ENCODE measurements around the gene FOXO1. TPM values are rescaled to one million over a fixed set of nuclear protein-coding genes. Genes with fewer than 3 reads are reported as not detected.

Gene FOXO1
- total and polyA plus RNA-seq, 9 of the 15 experiments (the other 6 are each of a cell fraction or from before 2014, with no cell fraction given) = 0.04 to 0.73 (median 0.20) TPM

- no peaks in the 10 kb centered on the region for H3K9me1 ChIP-seq (ENCODE audit: control insufficient read depth, insufficient read depth, low read length)
- H2AFZ ChIP-seq (ENCODE audit: low read depth, low read length) = no peak overlapping the region
- BruUV-seq (replicated peaks) = no TSS peak
- 0% methylated on average over 8 of the region's 8 CpGs for WGBS (ENCODE audit: insufficient coverage, low coverage, missing lambda C conversion rate)
- no peak overlapping the region for H3K4me3 ChIP-seq
- H3K27ac ChIP-seq (ENCODE audit: extremely low read depth, low read depth, low read length) = no peak overlapping the region
- intact Hi-C loops (cut with micrococcal nuclease) = no loop called here
- no peaks in the 10 kb centered on the region for H3K79me2 ChIP-seq (ENCODE audit: control insufficient read depth, insufficient read depth, low read length)
- FAIRE-seq (no peak), DNase-seq (ENCODE audit: extremely low read depth in 1 of 4, low spot score in 3 of 4) (no peak), ATAC-seq (no peak)
- H3K4me2 ChIP-seq (ENCODE audit: insufficient read depth, low read length) = no peak overlapping the region
- ChIA-PET CTCF (ENCODE audit: low intra/inter-chr PET ratio) (no interaction called here), POLR2A (no interaction called here)
- no peaks in the 10 kb centered on the region for H3K4me1 ChIP-seq (replicated peaks in 1 of 2; ENCODE audit: control insufficient read depth in 2 of 2, insufficient read depth in 2 of 2, low read length in 2 of 2)
- no peak for TF ChIP-seq CEBPZ (IDR thresholded peaks at IDR 0.05; ENCODE audit: borderline replicate concordance, low read depth, low read length)
- no peak for TF ChIP-seq TAF15 (IDR thresholded peaks at IDR 0.05; ENCODE audit: low read depth, low read length)
- no peak for TF ChIP-seq ZNF124 (CRISPR knock-in tag; IDR thresholded peaks at IDR 0.05)
- TF ChIP-seq ZNF740 (CRISPR knock-in tag; IDR thresholded peaks at IDR 0.05) = no peak
- TF ChIP-seq ZNF740 (tag; IDR thresholded peaks at IDR 0.05) = no peak
- no peak for TF ChIP-seq RCOR1 (IDR thresholded peaks at IDR 0.05; ENCODE audit: borderline replicate concordance in 1 of 2, low read depth in 2 of 2, low read length in 2 of 2)
- TF ChIP-seq FOXA1 (IDR thresholded peaks at IDR 0.05; ENCODE audit: borderline replicate concordance) = no peak
- TF ChIP-seq ZNF431 (CRISPR knock-in tag; IDR thresholded peaks at IDR 0.05) = no peak
- H4K20me1 ChIP-seq (replicated peaks; ENCODE audit: control insufficient read depth, insufficient read depth, low read length) = no peaks in the 10 kb centered on the region
- in situ Hi-C loops (cut with MboI) = no loop called here
- H3K36me3 ChIP-seq (ENCODE audit: control insufficient read depth, insufficient read depth, low read length) = no peaks in the 10 kb centered on the region
- no peaks in the 10 kb centered on the region for H3K27me3 ChIP-seq (ENCODE audit: control insufficient read depth in 2 of 2, insufficient read depth in 2 of 2, low read length in 2 of 2)
- H3K9me3 ChIP-seq (replicated peaks; ENCODE audit: control insufficient read depth, insufficient read depth, low read depth, low read length) = no peaks in the 10 kb centered on the region
- H3K9ac ChIP-seq (ENCODE audit: insufficient read depth in 1 of 2, low read depth in 2 of 2, low read length in 2 of 2) = no peak overlapping the region
These were observed 148.7 kb downstream of the FOXO1 start for GRCh38 chr13:40517486-40518480.
